IPS-NIHi7 (cell line): Measurements from ENCODE around the gene SETD1A.

Source experiments
- DNase-seq: peaks from one replicate; pipeline ENCODE4 v3.0.0; 2012; ENCODE audit warnings: mixed read lengths; ENCODE audit errors: extremely low spot score

The SETD1A gene

GRCh38 chr16:30957456-30958174 is at the start of gene SETD1A:
Gene SETD1A (plus strand): TSS chr16:30957754. CDS start chr16:30958732, 978 bp downstream.
- peak; percentile 94 for DNase-seq

- peak; percentile 26 for DNase-seq
These were observed 47.0 kb upstream of the SETD1A start for GRCh38 chr16:30910427-30911029.

DNA sequence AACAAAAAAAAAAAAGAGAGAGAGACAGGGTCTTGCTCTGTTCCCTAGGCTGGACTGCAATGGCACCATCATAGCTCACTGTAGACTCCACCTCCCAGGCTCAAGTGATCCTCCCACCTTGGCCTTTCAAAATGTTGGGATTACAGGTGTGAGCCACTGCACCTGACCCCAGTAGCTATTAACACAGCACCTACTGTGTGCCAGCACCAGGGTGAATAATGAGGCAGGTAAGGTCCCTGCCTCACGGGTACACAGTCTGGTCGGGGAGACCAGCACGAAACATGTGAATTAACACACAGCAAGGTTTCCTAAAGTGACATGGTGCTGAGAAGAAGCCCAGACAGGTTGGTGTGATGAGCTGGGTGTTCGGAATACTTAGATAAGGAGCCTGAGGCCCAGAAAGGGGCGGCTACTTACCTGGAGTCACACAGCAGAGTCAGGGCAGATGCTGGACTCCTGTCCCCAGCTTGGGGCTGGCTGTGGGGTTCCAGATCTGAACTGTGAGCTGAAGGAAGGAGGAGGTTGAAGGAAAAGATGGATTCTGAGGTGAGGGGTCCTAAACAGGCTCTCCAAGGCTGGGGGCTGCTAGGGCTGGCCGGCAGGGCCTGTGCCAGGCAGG is 44.7 kb upstream of the SETD1A start:
- no peak for DNase-seq

DNA sequence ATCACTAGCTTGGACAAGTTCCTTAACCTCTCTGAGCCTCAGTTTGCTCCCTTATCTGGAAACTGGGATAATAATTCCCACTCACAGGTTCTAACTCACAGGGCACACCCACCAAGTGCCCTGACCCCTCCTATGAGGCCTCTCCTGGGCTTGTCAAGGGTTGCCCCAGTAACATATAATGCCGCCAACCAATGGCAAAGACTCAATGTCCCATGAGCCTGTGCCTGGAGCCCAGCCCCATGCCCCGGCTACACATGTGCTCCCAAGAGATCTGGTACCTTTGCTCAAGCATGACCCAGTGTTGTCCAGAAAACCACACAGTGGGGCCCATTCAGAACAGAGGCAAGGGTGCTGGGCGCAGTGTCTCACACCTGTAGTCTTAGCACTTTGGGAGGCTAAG is 42.7 kb upstream of the SETD1A start:
- DNase-seq, result no peak

- no peak for DNase-seq
These were observed 38.9 kb upstream of the SETD1A start for GRCh38 chr16:30918614-30919013.

DNA sequence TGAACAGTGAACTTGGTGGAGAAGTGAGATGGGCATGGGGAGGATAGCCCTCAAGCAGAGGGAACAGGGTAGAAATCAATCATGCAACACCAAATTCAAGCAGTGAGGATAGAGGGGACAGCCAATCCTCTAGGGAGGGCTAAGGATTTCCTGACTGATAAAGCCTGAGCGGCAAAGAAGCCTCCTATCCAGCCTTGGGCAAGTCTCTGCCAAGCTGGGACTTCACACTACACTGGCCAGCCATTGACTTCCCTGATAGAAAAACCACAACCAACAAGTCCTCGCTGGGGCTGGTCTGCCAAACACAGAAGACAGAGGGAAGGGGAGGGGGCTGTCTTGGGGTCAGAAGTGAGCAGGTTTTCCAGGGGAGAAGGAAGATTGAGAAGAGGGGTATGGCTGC is 36.7 kb upstream of the SETD1A start:
- no peak for DNase-seq

- no peak for DNase-seq
These were observed 36.2 kb upstream of the SETD1A start for GRCh38 chr16:30921459-30921747.

GRCh38 chr16:30921748-30922419 is 35.7 kb upstream of the SETD1A start:
- peak; percentile 91 for DNase-seq

DNA sequence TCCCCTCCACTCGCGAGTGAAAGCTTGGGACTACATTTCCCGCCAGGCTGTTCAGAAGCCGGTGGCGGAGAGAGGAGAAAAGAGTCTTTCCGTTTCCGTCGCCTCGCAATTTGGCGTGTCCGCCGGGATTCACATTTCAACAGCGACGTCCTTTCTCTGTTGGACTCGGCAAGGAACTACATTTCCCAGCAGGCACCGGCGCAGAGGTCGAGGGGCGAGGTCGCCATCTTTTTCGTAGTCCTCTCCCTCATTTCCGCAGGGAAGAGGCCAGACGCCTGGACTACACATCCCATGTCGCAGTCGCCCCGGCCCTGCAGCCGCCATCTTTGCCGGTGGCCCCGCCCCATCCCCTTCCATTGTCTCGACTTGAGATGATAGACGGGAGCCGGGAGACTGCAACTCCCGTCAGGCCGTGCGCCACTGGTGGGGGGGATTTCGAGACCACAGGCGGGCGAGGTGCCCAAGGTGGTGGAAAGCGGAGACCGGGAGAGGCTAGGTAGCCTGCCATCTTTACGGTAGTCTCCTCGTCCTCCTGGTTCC is 35.1 kb upstream of the SETD1A start:
- peak; percentile 87 for DNase-seq

GRCh38 chr16:30922960-30923535 is 34.5 kb upstream of the SETD1A start:
- peak; percentile 89 for DNase-seq

DNA sequence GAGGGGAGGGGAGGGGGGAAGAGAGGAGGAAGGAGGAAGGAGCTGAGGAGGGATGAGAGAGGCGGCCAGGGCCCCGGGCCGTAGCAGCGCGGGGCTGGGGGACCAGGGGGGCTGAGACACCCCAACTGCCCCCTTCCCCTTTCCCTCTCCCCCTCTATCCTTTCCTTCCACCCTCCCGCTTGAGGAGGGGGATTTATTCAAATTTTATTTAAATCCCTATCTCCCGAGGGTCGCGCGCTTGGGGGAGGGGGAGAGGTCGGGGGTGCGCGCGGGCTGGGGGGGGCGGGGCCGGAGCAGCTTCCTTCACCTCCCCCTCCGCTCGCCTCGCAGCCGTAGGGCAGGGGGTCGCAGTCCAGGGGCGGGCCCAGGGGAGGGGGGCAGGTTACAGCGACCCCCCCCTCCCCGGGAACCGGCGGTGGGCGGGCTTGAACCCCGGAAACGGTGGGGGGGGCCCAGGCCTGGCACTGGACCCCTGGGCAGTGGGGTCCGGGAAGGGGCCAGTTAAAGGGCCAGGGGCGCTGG is 33.9 kb upstream of the SETD1A start, which contains the start of gene FBXL19:
FBXL19 (plus strand) TSS at position 19 of the 522 bp plus-strand sequence. CDS start 2,183 bp downstream, outside the sequence.
- DNase-seq, result peak; percentile 62

GRCh38 chr16:30924076-30924912 is 33.3 kb upstream of the SETD1A start:
- peak; percentile 31 for DNase-seq

DNA sequence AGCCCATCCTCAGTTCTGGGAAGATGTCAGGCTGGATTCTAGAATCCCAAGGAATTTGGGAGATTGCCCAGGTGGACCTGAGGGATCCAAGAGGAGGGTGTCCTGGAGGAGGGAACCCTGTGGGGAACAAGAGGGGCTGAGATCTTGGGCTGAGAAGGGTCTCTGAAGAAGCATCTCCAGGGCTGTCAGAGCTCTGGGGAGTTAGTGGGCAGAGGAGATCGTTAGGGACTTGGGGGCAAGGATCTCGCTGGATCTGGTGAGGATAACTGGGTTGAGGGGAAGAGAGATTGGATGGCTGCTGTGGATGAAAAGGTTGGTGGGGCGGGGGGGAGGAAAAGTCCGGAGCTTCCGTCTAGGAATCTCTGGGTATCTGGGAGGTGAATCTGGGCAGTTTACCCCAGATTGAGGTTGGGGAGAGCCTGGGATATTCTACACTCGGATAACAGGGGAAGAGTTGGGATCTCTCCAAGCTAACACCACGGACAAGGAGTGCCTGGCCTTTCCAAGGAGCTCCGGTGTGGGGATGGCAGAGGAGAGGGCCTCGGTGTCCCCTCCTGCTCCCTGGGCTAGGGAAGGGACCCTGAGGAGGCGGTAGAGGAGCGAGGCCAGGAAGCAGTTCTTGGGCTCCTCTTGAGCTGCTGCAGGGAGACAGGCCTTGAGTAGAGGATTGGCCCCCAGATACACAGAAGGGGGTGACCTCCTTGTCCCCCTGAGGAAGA is 32.5 kb upstream of the SETD1A start:
- DNase-seq, result no peak

- DNase-seq, result no peak
These were observed 31.9 kb upstream of the SETD1A start for GRCh38 chr16:30925632-30925987.

- DNase-seq, result no peak
These were observed 31.4 kb upstream of the SETD1A start for GRCh38 chr16:30925995-30926811.

- no peak for DNase-seq
These were observed 30.4 kb upstream of the SETD1A start for GRCh38 chr16:30926937-30927788.

DNA sequence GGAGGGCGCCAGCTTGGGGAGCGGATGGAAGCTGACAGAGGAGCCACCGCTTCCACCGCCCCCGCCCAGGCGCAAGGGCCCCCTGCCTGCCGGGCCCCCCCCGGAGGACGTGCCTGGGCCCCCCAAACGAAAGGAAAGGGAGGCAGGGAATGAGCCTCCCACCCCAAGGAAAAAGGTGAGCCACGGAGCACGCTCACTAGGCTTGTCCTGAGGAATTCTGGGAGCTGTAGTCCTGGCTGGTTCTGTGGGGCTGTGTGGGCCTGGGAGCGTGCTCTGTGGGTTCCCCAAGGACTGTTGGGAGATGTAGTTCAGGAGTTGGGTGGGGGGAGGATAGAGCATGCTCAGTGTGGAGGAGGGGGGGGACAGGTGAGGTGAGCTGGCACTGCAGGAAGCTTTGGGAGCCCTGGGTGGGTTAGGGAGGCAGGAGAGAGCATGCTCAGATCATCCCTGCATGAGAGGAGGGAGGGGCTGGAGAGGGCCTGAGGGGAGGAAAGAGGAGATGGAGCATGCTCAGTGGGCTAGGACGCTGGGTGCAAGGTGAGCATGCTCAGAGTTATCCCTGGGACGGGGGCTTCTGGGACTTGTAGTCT is 29.7 kb upstream of the SETD1A start:
- DNase-seq, result peak; percentile 85

DNA sequence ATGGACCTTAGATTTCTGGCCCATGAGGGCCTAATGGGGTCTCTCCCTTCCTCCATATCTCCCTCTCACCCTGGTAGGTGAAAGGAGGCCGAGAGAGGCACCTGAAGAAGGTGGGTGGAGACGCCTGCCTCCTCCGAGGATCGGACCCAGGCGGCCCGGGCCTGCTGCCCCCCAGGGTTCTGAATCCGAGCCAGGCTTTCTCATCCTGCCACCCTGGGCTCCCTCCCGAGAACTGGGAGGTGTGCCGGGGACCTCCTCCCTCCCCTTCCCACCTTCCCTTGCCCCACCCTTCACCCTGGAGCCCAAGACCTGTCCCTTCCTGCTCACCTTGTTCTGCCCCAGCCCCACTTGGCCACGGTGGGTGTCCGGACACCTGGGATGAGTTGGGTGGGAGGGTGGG is 29.2 kb upstream of the SETD1A start:
- no peak for DNase-seq
